ENCODE data around the gene ECD.
"Not testable (repeated sequence)": the region's sequence is repeated elsewhere in the genome, so short reads cannot be mapped to it uniquely, and the experiment has no call there.

The ECD gene

GRCh38 chr10:73161662-73162061 lies 6.1 kb downstream of the ECD start:
- Histone ChIP-seq H3K9me3 (ENCODE audit: control insufficient read depth, low read length) (no peaks in the 10 kb centered on the region), H3K36me3 (ENCODE audit: control insufficient read depth, insufficient read depth, low read length) (no peaks in the 10 kb centered on the region), H3K27me3 (ENCODE audit: control insufficient read depth, insufficient read depth, low read length, poor library complexity, severe bottlenecking) (no peaks in the 10 kb centered on the region), H3K27ac (ENCODE audit: insufficient read depth, low read depth, low read length, poor library complexity, severe bottlenecking) (no peak overlapping the region), H3K4me3 (ENCODE audit: insufficient read depth, low read depth, low read length) (no peak overlapping the region), H3K4me1 (ENCODE audit: control insufficient read depth, insufficient read depth, low read length) (no peaks in the 10 kb centered on the region)
- 93 to 96% methylated on average over 3 of the region's 3 CpGs for WGBS, 2 experiments

GRCh38 chr10:73161079-73161478 lies 6.7 kb downstream of the ECD start:
- 100% methylated on average over 1 of the region's 1 CpG; no CpG with 5 or more reads in 1 of the 2 experiments for WGBS, 2 experiments
- Histone ChIP-seq H3K27ac (ENCODE audit: insufficient read depth, low read depth, low read length, poor library complexity, severe bottlenecking) (no peak overlapping the region), H3K9me3 (ENCODE audit: control insufficient read depth, low read length) (no peaks in the 10 kb centered on the region), H3K4me3 (ENCODE audit: insufficient read depth, low read depth, low read length) (no peak overlapping the region), H3K27me3 (ENCODE audit: control insufficient read depth, insufficient read depth, low read length, poor library complexity, severe bottlenecking) (no peaks in the 10 kb centered on the region), H3K36me3 (ENCODE audit: control insufficient read depth, insufficient read depth, low read length) (no peaks in the 10 kb centered on the region), H3K4me1 (ENCODE audit: control insufficient read depth, insufficient read depth, low read length) (no peaks in the 10 kb centered on the region)

GRCh38 chr10:73159038-73159648 lies 8.7 kb downstream of the ECD start:
- no peaks in the 10 kb centered on the region for H3K27me3 ChIP-seq (ENCODE audit: control insufficient read depth, insufficient read depth, low read length, poor library complexity, severe bottlenecking)
- H3K36me3 ChIP-seq (ENCODE audit: control insufficient read depth, insufficient read depth, low read length): peaks cover 2% of the 10 kb centered on the region
- WGBS, 2 experiments: 6 to 22% methylated on average over 4 to 5 of the region's 5 CpGs
- H3K4me1 ChIP-seq (ENCODE audit: control insufficient read depth, insufficient read depth, low read length): no peaks in the 10 kb centered on the region
- no peak overlapping the region for H3K27ac ChIP-seq (ENCODE audit: insufficient read depth, low read depth, low read length, poor library complexity, severe bottlenecking)
- H3K4me3 ChIP-seq (ENCODE audit: insufficient read depth, low read depth, low read length): no peak overlapping the region
- H3K9me3 ChIP-seq (ENCODE audit: control insufficient read depth, low read length): no peaks in the 10 kb centered on the region

GRCh38 chr10:73156054-73156453 lies 11.8 kb downstream of the ECD start:
- WGBS, 2 experiments: 97 to 99% methylated on average over 3 of the region's 3 CpGs
- Histone ChIP-seq H3K9me3 (ENCODE audit: control insufficient read depth, low read length) (no peaks in the 10 kb centered on the region), H3K27me3 (ENCODE audit: control insufficient read depth, insufficient read depth, low read length, poor library complexity, severe bottlenecking) (no peaks in the 10 kb centered on the region), H3K4me1 (ENCODE audit: control insufficient read depth, insufficient read depth, low read length) (no peaks in the 10 kb centered on the region), H3K27ac (ENCODE audit: insufficient read depth, low read depth, low read length, poor library complexity, severe bottlenecking) (no peak overlapping the region), H3K36me3 (ENCODE audit: control insufficient read depth, insufficient read depth, low read length) (peaks cover 17% of the 10 kb centered on the region), H3K4me3 (ENCODE audit: insufficient read depth, low read depth, low read length) (no peak overlapping the region)

- 97 to 98% methylated on average over 3 of the region's 3 CpGs for WGBS, 2 experiments
- Histone ChIP-seq H3K4me3 (ENCODE audit: insufficient read depth, low read depth, low read length) (no peak overlapping the region), H3K27ac (ENCODE audit: insufficient read depth, low read depth, low read length, poor library complexity, severe bottlenecking) (no peak overlapping the region), H3K4me1 (ENCODE audit: control insufficient read depth, insufficient read depth, low read length) (no peaks in the 10 kb centered on the region), H3K9me3 (ENCODE audit: control insufficient read depth, low read length) (no peaks in the 10 kb centered on the region), H3K36me3 (ENCODE audit: control insufficient read depth, insufficient read depth, low read length) (peaks cover 29% of the 10 kb centered on the region), H3K27me3 (ENCODE audit: control insufficient read depth, insufficient read depth, low read length, poor library complexity, severe bottlenecking) (no peaks in the 10 kb centered on the region)
Observed at GRCh38 chr10:73152009-73152408, 15.8 kb downstream of the ECD start.

GRCh38 chr10:73150633-73151413 lies 17.0 kb downstream of the ECD start:
- H3K9me3 ChIP-seq (ENCODE audit: control insufficient read depth, low read length): not testable (repeated sequence)
- 96 to 98% methylated on average over 4 to 7 of the region's 8 CpGs for WGBS, 2 experiments
- H3K36me3 ChIP-seq (ENCODE audit: control insufficient read depth, insufficient read depth, low read length): peaks cover 33% of the 10 kb centered on the region

GRCh38 chr10:73141603-73142002 lies 26.2 kb downstream of the ECD start:
- Histone ChIP-seq H3K27ac (ENCODE audit: insufficient read depth, low read depth, low read length, poor library complexity, severe bottlenecking) (no peak overlapping the region), H3K27me3 (ENCODE audit: control insufficient read depth, insufficient read depth, low read length, poor library complexity, severe bottlenecking) (no peaks in the 10 kb centered on the region), H3K36me3 (ENCODE audit: control insufficient read depth, insufficient read depth, low read length) (peaks cover 34% of the 10 kb centered on the region), H3K4me3 (ENCODE audit: insufficient read depth, low read depth, low read length) (no peak overlapping the region), H3K4me1 (ENCODE audit: control insufficient read depth, insufficient read depth, low read length) (no peaks in the 10 kb centered on the region), H3K9me3 (ENCODE audit: control insufficient read depth, low read length) (no peaks in the 10 kb centered on the region)
- 93 to 99% methylated on average over 2 to 3 of the region's 3 CpGs for WGBS, 2 experiments

More at GRCh38 chr10:73150633-73151413, 17.0 kb downstream of the ECD start:
- H3K27me3 ChIP-seq (ENCODE audit: control insufficient read depth, insufficient read depth, low read length, poor library complexity, severe bottlenecking); H3K4me3 ChIP-seq (ENCODE audit: insufficient read depth, low read depth, low read length); H3K4me1 ChIP-seq (ENCODE audit: control insufficient read depth, insufficient read depth, low read length); H3K27ac ChIP-seq (ENCODE audit: insufficient read depth, low read depth, low read length, poor library complexity, severe bottlenecking): not testable (repeated sequence)

GRCh38 chr10:73139251-73139650 lies 28.6 kb downstream of the ECD start:
- no peak overlapping the region for H3K4me3 ChIP-seq (ENCODE audit: insufficient read depth, low read depth, low read length)
- WGBS, 2 experiments: 97% methylated on average over 2 of the region's 2 CpGs
- no peaks in the 10 kb centered on the region for H3K9me3 ChIP-seq (ENCODE audit: control insufficient read depth, low read length)
- H3K4me1 ChIP-seq (ENCODE audit: control insufficient read depth, insufficient read depth, low read length): no peaks in the 10 kb centered on the region
- H3K27me3 ChIP-seq (ENCODE audit: control insufficient read depth, insufficient read depth, low read length, poor library complexity, severe bottlenecking): no peaks in the 10 kb centered on the region
- H3K36me3 ChIP-seq (ENCODE audit: control insufficient read depth, insufficient read depth, low read length): peaks cover 42% of the 10 kb centered on the region
- H3K27ac ChIP-seq (ENCODE audit: insufficient read depth, low read depth, low read length, poor library complexity, severe bottlenecking): no peak overlapping the region

GRCh38 chr10:73136627-73137026 lies 31.2 kb downstream of the ECD start:
- WGBS, 2 experiments: 98 to 100% methylated on average over 2 of the region's 2 CpGs

GRCh38 chr10:73134727-73135126 lies 33.1 kb downstream of the ECD start:
- H3K36me3 ChIP-seq (ENCODE audit: control insufficient read depth, insufficient read depth, low read length): peaks cover 49% of the 10 kb centered on the region
- no peaks in the 10 kb centered on the region for H3K9me3 ChIP-seq (ENCODE audit: control insufficient read depth, low read length)
- H3K27ac ChIP-seq (ENCODE audit: insufficient read depth, low read depth, low read length, poor library complexity, severe bottlenecking): no peak overlapping the region
- WGBS, 2 experiments: 96 to 100% methylated on average over 2 to 3 of the region's 3 CpGs
- no peak overlapping the region for H3K4me3 ChIP-seq (ENCODE audit: insufficient read depth, low read depth, low read length)
- no peaks in the 10 kb centered on the region for H3K4me1 ChIP-seq (ENCODE audit: control insufficient read depth, insufficient read depth, low read length)
- no peaks in the 10 kb centered on the region for H3K27me3 ChIP-seq (ENCODE audit: control insufficient read depth, insufficient read depth, low read length, poor library complexity, severe bottlenecking)

More at GRCh38 chr10:73136627-73137026, 31.2 kb downstream of the ECD start:
- H3K27me3 ChIP-seq (ENCODE audit: control insufficient read depth, insufficient read depth, low read length, poor library complexity, severe bottlenecking): no peaks in the 10 kb centered on the region
- H3K9me3 ChIP-seq (ENCODE audit: control insufficient read depth, low read length): no peaks in the 10 kb centered on the region
- H3K4me1 ChIP-seq (ENCODE audit: control insufficient read depth, insufficient read depth, low read length): no peaks in the 10 kb centered on the region
- peaks cover 45% of the 10 kb centered on the region for H3K36me3 ChIP-seq (ENCODE audit: control insufficient read depth, insufficient read depth, low read length)
- H3K4me3 ChIP-seq (ENCODE audit: insufficient read depth, low read depth, low read length): no peak overlapping the region
- H3K27ac ChIP-seq (ENCODE audit: insufficient read depth, low read depth, low read length, poor library complexity, severe bottlenecking): no peak overlapping the region

Data from ectodermal cell (in vitro differentiated cells).